CMK (cell line): ENCODE results near the gene ZBTB16.

Source experiments
- DNase-seq: peaks from one replicate; pipeline ENCODE4 v3.0.0-alpha.2; 2010; ENCODE audit warnings: low read depth

The ZBTB16 gene

DNA sequence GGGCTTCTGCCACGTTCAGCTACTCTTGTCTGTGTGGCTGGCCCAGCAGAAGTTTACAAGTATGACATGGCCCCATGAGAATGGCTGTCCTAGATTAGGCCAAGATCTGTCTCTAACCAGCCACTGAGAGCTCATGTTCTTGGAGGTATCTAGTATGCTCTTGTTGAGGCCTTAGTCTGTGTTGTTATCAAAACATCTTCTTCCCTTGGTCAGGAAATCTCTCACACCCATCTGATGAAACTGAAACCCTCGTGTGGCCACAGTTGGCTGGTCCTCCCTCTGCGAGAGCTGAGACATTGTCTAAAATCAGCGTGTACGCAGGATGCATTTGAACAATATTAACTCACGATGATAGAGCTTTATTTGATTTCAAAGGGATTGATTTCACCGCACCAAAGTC, 127.7 kb downstream of the ZBTB16 start:
- no peak for DNase-seq

DNA sequence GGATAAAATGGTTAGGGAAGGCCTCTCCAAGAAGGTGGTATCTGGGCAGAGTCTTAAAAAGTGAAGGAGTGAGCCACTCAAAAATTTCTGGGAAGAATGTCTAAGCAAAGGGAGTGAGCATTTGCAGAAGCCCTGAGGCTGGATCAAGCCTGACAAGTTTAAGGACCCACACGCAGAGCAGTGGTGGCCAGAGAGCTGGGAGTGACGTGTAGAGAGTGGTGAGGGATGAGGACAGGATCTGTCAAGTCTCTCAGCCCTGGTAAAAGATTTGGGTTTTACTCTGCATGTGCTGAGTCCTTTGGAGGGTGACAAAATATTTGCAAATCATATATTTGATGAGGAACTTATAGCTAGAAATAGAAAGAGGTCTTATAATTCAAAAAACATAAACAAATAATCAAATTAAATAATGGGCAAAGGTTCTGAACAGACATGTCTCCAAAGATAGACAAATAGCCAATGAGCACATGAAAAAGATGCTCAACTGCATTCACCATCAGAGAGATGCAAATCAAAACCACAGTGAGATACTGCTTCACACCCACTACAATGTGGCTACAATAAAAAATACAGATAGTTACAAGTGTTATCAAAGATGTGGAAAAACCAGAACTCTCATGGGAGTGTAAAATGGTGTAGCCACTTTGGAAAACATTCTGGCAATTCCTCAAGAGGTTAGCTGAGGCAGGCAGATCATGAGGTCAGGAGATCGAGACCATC, 129.5 kb downstream of the ZBTB16 start:
- no peak for DNase-seq

DNA sequence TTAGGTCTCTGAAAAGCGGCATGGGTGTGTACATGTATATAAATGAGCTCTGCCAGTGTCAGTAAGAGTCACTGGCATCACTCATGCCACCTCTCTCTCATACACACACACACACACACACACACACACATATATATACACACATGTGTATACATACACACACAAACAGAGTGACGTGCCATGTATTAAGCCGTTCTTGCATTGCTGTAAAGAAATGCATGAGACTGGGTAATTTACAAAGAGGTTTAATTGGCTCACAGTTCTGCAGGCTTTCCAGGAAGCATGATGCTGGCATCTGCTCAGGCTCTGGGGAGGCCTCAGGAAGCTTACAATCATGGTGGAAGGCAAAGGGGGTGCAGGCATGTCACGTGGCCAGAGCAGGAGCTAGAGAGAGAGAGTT, 131.1 kb downstream of the ZBTB16 start:
- DNase-seq: no peak

DNA sequence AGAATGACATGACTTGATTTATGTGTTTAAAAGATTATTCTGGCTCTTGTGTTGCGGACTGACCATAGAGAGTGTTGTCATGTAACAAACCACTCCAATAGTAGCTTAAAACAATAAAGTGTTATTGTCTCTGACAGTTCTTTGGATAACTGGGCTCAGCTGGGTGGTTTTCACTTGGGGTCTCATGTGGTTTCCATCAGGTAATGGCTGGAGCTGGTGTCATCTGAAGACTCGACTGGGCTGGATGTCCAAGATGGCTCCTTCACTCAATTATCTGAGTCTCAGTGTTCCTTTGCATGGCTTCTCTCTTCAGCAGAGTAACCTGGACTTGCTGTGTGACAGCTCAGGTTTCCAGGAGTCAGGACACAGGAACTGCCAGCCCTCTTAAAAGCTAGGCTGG, 132.4 kb downstream of the ZBTB16 start:
- DNase-seq: no peak

DNA sequence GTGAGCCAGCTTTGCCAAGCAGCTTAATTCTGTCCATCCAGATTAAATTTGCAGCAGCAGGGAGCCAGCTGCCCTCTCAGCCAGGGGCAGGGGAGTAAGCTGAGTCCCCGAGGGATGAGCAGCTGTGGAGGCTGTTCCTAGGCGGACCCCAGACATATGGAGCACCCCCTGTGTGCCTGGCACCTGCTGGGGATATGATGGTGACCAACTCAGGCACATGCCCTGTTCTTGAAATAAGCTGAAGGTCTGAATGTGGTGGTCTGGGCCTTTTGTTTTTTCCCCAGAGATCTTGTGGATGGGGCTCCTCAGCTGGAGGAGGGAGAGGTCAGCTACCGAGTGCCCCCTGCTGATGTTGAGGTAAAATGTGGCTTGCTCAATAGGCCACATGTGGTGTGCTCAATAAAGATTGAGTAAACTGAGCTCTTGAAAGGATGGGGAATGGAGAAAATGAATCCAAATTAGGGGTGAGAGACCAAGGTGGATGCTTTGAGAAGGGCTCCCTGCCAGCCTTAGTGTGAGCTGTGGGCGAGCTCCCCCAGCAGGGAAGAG, 133.4 kb downstream of the ZBTB16 start:
- DNase-seq: no peak

DNA sequence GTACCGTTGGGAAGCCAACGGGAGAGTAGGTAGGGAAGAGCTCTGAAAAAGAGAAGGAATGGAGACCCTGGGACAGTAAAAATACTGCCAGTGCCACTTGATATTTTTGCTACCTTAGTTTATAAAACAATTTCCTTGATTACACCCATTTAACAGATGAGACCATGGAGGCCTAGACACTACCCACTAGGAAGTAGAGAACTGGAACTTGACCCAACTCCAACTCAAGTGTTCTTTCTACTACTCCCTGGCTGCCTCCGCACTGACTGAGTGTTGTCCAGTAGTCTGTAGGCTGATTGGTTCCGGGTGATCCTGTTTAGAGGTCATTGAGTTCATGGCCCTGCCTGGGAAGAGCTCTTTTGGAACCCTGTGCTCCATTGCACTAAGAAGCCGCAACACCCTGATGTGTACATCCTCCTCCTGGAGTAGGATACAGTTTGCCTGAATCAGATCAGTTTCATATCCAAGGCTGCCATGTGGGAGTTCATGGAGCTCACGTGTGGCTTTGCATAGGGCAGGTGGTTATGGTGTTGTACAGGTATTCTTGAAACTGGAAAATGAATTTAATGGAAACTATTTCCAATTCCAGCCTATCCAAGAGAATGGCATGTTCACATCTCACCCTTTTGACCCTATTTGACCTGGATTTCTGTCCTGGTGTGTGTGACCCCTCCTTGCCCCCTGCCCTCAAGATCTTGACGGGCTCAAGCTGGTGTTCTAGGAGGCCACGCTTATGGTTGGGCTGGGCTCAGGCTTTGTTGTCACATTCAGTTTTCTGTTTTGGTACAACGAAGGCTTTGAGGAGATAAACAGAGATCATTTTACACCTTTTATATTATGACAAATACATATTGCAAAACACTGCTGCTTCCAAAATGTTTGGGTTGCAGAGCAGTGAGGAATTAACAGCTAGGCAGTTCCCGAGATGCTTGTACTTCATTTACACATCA, 134.5 kb downstream of the ZBTB16 start:
- DNase-seq: no peak

DNA sequence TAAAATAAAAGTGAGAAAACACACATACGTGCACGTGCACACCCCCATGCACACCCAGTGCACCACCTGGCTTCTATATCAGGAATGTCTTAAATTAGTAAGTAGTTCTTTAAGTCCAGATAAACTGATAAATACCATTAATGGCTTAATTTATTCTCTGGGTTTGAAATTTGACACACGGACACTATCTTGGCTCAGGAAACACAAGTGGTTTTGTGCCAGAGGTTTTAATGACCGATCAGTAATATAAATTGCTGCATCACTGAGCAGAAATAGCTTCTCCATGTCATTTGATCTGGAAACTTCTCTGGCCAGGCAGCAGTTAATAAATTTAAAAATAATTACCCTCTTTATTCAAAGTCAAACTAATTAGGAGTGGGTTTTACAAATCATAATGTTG, 135.2 kb downstream of the ZBTB16 start:
- no peak for DNase-seq

DNA sequence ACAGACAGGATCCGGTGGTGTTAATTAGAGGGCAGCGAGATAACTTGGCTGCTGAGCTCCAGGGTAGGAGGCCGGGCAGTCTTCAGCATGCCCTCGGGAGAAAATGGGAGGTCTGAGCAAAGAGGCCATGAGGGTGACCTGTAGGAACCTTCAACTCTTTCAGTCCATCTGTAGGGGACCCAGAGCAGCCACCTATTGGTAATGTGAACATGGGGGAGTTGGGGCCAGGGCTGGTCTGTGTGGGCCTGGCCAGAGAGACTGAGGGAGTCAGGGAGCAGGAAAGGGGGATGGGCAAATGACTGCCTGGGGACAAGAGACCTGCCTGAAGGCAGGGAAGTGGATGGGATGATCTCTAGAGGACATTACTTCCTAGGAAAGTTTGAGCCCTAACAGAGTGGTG, 135.6 kb downstream of the ZBTB16 start:
- no peak for DNase-seq

DNA sequence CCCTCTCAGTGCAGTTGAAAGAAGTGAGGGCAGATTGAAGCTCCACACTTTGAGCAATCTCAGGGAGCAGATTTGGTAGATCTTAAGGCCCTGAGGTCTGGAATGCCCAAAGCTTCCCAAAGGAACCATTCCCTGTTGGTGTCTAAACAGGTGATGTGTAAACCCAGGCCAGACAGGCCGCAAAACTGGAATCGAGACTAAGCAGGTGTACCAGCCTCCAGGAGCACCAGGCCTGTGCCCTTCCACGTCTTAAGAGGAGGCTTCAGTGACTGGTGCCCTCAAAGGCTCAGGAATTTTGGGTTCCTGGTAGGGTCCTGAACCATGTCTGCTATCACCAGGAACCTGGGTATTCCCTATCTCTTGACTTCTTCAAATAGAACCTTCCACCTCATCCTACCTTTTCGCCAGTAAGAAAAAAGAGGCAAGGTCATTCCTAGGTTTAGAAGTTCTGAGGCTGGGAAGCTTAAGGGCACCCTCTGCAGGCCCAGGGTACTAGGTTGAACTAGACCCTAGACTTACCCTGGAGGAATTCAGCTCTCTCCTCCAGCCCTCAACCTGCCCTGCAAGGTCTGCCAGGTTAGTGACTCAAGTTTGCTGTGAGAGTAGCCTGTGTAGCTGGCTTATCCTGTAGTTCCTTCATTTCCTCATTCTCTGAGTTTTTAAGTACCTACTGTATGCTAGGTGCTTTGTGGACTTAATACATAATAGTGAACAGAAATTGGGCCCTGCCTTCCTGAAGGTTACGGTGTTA, 136.6 kb downstream of the ZBTB16 start:
- DNase-seq: no peak

DNA sequence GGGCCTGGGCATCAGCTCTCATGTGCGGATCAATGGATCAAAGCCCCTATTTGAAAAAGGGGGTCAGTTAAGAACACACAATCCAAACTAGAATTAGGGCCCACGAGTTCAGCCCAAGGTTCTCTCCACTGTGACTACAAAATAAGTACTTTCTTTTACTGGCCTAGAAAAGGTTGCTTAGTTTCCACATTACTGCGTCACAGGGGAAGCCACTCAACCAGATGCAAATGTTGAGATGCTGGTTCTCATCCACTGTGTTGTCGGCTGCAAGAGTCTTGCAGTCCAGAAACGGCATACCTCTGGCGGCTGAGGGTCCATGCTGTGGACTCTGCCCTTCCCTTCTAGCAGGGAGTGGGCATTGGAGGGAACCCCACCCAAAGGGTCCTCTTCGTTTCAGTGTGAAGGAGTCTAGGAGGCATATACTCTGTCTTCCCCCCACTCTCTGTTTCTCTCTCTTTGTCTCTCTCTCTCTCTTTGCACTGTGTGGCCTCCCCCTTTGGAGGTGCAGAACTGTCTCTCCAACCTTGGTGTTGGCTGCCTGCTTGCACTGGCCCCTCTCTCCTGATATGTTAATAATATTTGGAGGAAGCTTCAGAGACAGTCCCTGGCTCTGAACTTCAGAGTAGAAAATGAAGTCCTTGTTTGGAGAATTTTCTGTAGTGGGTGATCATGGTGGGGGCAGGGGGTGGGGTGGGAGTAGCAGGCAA, 137.6 kb downstream of the ZBTB16 start:
- DNase-seq: no peak

DNA sequence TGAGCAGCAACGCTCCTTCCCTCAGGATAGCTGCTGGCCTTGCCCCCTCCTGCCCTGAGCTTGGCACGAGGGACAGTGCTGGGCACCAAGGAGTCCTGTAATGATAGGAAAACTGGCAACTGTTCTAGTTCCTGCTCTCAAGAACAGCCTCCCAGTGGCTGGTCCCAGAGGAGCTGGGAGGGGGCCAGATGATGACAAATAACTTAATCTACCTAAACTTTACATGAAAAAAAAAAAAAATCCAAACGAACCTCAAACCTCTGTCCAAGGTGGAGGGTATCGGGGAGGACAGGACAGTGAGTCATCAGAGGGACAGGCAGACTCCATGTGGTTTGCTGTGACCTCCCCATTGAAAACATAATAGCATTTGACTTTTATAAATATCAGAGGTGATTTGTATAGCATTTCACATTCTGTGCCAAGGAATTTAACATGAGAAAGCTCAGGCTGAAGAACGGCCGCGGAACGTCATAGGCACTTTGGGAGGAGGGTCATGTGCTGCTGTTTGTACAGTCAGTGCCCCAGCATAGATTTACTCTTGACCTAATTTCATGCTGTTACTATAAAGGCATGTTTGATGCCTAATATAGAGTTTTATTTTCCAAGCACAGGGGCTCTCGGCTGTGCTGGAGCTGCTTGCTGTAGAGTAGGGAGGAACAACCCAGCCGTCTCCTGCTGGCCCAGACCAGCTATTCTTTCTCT, 138.4 kb downstream of the ZBTB16 start:
- DNase-seq: no peak

DNA sequence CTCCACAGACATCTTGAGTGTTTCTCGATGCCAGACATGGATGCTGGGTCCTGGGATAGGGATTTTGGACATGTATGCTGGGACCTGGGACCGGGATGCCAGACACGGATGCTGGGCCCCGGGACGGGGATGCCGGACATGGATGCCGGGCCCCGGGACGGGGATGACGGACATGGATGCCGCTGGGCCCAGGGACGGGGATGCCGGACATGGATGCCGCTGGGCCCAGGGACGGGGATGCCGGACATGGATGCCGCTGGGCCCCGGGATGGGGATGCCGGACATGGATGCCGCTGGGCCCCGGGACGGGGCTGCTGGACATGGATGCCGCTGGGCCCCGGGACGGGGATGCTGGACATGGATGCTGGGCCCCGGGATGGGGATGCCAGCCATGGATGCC, 139.5 kb downstream of the ZBTB16 start:
- no peak for DNase-seq

DNA sequence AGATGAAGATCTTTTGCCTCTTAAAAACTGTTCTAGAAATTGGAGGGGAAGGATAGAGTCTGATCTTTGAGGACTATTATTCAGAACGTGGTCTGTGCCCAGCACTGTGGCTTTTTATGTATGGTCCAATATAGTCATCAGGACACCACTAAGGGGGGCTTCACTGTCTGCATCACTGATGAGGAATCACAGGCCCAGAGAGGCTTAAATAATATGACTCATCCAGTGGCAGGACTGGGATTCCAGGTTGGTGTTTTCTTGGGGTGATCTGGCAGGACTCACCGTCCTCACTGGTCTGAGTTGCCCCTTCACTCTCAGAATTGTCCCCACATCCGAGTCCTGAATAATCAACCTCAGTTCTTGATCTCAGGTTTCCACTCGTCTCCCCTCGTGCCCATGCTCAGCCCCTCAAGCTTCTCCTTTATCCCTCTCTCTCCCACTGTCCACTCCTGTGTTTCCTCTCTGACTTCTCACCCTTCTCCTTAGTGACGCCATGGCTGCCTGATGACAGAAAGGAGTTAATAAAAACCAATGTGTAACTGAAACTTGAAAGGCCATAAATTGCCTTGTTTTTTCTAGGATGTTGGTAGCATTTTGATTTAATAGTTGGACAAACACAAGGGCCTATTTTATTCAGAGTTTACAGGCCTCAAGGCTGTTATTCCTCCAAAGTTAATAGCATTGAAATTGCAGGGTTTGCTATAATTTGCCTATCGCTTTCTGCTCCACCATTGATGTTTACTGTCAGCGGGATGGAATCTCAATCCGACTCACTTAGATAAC, 141.0 kb downstream of the ZBTB16 start:
- no peak for DNase-seq

DNA sequence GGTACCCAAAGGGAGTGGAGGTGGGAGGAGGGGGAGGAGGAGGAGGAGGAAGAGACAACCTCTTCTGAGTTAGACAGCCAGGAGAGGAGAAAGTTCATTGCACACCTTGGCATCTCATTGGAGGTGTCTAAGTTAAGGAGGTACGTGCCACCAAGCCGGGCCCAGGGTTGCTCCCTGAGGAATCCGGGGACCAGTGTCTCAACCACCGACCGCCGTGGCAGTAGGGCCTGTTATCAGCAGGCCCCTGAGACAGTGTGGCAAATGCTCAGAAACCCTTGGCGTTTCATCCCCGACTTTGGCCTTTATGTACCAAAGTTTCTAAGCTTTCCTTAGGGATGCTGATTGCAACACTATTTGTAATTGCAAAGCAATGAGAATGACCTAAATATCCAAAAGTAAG, 141.7 kb downstream of the ZBTB16 start:
- DNase-seq: no peak

DNA sequence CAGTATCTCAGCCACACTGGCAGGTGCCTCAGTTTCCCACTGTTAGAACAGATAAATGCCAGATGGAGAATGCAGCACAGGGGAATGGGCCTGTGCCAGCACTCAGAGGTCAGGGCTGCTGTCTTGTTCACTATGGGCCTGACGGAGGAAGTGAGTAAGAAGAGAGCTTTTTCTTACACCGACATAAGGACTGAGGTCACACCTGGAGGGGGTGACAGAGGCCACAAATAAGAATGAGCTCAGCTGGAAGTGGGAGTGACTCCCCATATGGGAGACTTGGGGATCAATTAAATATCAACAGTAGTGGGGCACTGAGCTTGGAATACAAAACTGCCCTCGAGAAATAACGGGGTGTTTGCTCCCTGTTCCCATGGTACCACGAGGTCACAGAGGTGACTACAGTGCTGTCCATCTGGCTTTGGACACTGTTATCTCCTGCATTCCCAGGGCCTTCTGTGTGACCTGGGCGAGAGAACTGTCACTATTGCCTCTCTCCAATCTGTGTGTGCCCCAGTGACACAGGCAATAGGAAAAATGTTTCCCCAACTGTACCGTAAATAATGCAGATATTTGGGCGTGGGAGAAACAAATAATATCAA, 142.6 kb downstream of the ZBTB16 start:
- DNase-seq: no peak

DNA sequence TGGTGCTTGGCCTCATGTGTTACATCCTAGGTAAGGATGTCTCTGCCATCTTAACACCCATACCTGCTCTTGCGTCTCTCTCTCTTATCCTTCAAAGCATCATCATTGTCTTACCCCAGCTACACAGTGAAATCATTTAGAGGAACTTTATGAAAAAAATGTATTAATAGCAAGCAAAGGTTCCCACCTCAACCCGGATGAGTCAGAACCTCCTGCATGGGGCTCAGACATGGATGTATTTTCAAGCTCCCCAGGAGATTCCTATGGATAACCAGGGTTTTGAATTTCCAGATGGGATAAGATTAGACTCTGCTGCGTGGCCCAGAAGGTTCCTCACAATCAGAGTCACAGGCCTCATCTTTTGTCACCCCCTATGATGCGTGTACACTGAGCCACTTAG, 147.6 kb downstream of the ZBTB16 start:
- no peak for DNase-seq

DNA sequence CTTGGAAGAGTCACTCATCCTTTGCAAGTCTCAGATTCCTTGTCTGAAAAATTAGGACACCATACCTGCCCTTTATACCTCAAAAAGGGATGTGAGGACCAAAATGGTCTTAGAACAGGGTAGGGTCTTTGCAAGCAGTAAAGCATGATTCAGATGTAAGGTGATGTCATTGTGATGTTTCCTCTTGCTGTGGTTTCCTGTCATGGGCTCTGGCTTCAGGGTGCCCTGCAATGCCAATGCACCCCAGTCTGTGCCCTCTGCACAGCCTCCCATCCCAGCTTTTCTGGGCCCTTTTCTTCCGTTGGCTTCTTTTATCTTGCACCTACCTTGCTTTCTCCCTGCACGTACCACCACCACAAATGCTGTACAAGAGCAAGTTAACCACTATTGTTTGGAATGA, 148.9 kb downstream of the ZBTB16 start:
- DNase-seq: no peak

DNA sequence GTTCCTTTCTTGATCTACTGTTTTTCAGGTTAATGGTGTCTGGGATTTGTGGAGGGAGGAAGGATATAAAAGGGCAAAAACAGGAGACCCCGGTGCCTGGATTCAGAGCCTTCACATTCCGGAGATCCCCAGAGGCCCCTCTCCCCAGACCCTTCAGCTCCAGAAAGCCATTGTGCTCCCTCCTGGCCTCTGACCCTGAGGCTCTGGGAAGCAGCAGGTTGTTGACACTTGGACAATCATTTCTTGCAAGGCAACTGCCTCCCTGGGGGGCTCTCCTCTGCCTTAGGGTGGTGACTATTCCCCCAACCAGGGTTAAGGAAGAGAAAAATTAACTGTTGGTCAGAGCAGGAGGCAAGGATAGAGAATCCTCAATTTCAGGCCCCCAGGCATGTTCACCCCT, 149.8 kb downstream of the ZBTB16 start:
- DNase-seq: no peak

DNA sequence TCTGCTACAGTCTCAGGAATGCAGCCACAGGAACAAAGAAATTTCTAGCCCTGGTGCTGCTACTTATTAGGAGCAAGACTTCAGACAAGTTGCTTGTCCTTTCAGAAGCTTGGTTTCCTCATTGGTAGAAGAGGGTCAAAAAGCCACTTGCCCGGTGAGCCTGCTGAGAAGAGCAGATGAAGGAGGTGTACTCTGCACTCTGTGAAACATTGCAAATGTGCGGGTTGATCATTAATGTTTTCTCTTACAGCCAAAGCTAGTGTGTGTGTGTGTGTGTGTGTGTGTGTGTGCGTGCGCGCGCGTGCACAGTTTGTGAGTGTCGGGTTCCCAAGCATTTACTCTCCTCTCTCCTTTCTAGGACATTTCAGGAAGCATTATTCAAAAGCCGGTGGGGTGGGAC, 150.4 kb downstream of the ZBTB16 start:
- DNase-seq: no peak
